Epithelial cell of prostate (primary cell): ENCODE measurements around the gene VSX1.

Experiments
- DNase-seq: peaks from one replicate; pipeline ENCODE4 v3.0.0-alpha.2; 2011; ENCODE audit warnings: low read depth, low spot score
- H3K27ac ChIP-seq: fragments of 450-650 bp; 2 replicates; pipeline ENCODE4 v1.5.1; 2017; ENCODE audit warnings: mild to moderate bottlenecking

VSX1 gene

GRCh38 chr20:25081730-25082497 lies at the start of gene VSX1:
TSS of gene VSX1 (minus strand) at chr20:25082141. CDS start at chr20:25082096, 45 bp downstream.
- DNase-seq, result no peak
- H3K27ac ChIP-seq, result no peak within 1 kb of the TSS

GRCh38 chr20:25129908-25130307 lies 48.0 kb upstream of the VSX1 start:
- no peak overlapping the region for H3K27ac ChIP-seq
- no peak for DNase-seq

GRCh38 chr20:25129428-25129827 lies 47.5 kb upstream of the VSX1 start:
- DNase-seq, result no peak

GRCh38 chr20:25128649-25129048 lies 46.7 kb upstream of the VSX1 start:
- DNase-seq, result no peak
- H3K27ac ChIP-seq, result no peak overlapping the region

More at GRCh38 chr20:25129428-25129827, 47.5 kb upstream of the VSX1 start:
- no peak overlapping the region for H3K27ac ChIP-seq

GRCh38 chr20:25127761-25128537 lies 46.0 kb upstream of the VSX1 start:
- H3K27ac ChIP-seq, result no peak overlapping the region
- DNase-seq, result no peak

GRCh38 chr20:25126204-25127029 lies 44.5 kb upstream of the VSX1 start:
- DNase-seq, result no peak
- H3K27ac ChIP-seq, result no peak overlapping the region

- DNase-seq, result no peak
- H3K27ac ChIP-seq, result no peak overlapping the region
These were observed 43.7 kb upstream of the VSX1 start for GRCh38 chr20:25125636-25126035.

GRCh38 chr20:25120920-25121319 lies 39.0 kb upstream of the VSX1 start:
- no peak for DNase-seq
- H3K27ac ChIP-seq, result no peak overlapping the region

- no peak overlapping the region for H3K27ac ChIP-seq
- DNase-seq, result no peak
These were observed 38.5 kb upstream of the VSX1 start for GRCh38 chr20:25120457-25120856.

GRCh38 chr20:25118529-25118928 lies 36.6 kb upstream of the VSX1 start:
- no peak overlapping the region for H3K27ac ChIP-seq

GRCh38 chr20:25117990-25118389 lies 36.0 kb upstream of the VSX1 start:
- DNase-seq, result no peak
- H3K27ac ChIP-seq, result no peak overlapping the region

More at GRCh38 chr20:25118529-25118928, 36.6 kb upstream of the VSX1 start:
- DNase-seq, result no peak

GRCh38 chr20:25116739-25117458 lies 35.0 kb upstream of the VSX1 start:
- no peak overlapping the region for H3K27ac ChIP-seq

GRCh38 chr20:25103526-25103925 lies 21.6 kb upstream of the VSX1 start:
- DNase-seq, result no peak
- no peak overlapping the region for H3K27ac ChIP-seq

More at GRCh38 chr20:25116739-25117458, 35.0 kb upstream of the VSX1 start:
- no peak for DNase-seq

- no peak overlapping the region for H3K27ac ChIP-seq
- no peak for DNase-seq
These were observed 19.0 kb upstream of the VSX1 start for GRCh38 chr20:25100914-25101313.

- DNase-seq, result no peak
- no peak overlapping the region for H3K27ac ChIP-seq
These were observed 17.7 kb upstream of the VSX1 start for GRCh38 chr20:25099601-25100140.

GRCh38 chr20:25097498-25097897 lies 15.6 kb upstream of the VSX1 start:
- DNase-seq, result no peak
- H3K27ac ChIP-seq, result no peak overlapping the region

- no peak overlapping the region for H3K27ac ChIP-seq
- DNase-seq, result no peak
These were observed 8.8 kb upstream of the VSX1 start for GRCh38 chr20:25090492-25091429.

GRCh38 chr20:25089662-25090061 lies 7.7 kb upstream of the VSX1 start:
- DNase-seq, result no peak
- no peak overlapping the region for H3K27ac ChIP-seq

- DNase-seq, result no peak
- H3K27ac ChIP-seq, result no peak overlapping the region
These were observed 7.2 kb upstream of the VSX1 start for GRCh38 chr20:25089096-25089495.
